Urothelium cell line (cell line): Measurements from ENCODE around the gene TOGARAM1.
A peak's percentile ranks its signal among the peaks of the same experiment; 100 is the strongest.

Source experiments
- DNase-seq: peaks from one replicate; pipeline ENCODE4 v3.0.0; 2011; ENCODE audit warnings: low spot score, mixed read lengths
- FAIRE-seq: peaks from 2 replicates; lab custom pipeline; 2011; peaks lifted over from hg19 to GRCh38; lab: Jason Lieb, UNC

Gene TOGARAM1

DNA sequence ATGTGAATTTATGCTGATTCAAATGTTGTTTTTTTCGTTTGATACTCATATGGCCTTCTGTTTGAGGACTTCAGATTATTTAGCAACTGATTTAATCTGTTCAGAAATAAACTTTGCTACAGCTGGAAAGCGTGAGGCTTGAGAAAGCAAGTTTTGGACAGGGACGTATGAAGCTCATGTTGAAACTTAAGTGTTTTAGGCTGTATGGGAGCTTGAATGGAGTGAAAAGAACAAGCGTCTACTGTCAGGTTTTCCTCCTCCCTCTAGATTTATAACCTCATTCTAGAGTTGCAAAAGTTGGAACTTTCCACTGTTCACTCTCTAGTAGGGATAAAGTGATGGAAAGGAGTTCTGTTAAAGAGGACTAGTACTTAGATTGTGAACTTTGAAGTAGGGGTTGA, 123.0 kb downstream of the TOGARAM1 start:
- FAIRE-seq, result no peak
- no peak for DNase-seq

DNA sequence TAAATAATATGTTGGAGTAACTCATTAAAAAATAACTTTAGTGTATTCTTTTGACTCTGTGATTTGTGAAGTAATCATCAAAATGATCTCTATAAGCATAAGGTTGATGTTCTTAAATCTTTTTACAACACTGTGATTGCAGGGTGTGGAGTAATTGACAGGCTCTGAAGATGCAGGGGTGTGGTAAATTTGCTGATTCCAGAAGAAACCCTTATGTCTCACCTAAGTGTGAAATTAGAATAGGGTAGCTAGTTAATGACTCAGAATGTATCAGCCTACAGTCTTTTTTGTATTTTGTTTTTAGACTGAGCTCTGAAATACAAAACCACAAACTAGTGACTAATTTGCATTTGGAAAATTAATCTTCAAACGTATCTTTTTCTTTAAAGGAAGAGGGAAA, 127.8 kb downstream of the TOGARAM1 start:
- DNase-seq (no peak), FAIRE-seq (no peak)

- no peak for FAIRE-seq
- no peak for DNase-seq
Observed at GRCh38 chr14:45091710-45092109, 129.7 kb downstream of the TOGARAM1 start.

DNA sequence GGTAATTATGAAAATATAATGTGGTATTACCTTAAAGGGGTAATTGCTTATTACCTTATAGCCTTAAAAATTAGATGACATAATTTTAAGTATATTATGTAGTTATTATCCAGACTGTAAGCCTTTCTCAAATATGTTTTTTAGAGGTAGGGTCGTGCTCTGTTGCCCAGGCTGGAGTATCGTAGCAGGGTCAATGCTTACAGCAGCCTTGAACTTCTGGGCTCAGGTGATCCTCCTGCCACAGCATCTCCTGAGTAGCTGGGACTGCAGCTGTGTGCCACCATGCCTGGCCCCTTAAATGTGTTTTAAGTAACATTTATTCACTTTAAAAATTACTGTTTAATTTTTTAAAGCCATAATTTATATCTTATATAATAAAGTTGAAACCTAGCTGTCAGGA, 132.3 kb downstream of the TOGARAM1 start:
- no peak for FAIRE-seq
- no peak for DNase-seq

GRCh38 chr14:45095143-45095542, 133.2 kb downstream of the TOGARAM1 start:
- FAIRE-seq (no peak), DNase-seq (no peak)

GRCh38 chr14:45096218-45096617, 134.2 kb downstream of the TOGARAM1 start:
- DNase-seq (no peak), FAIRE-seq (peak; percentile 5)

DNA sequence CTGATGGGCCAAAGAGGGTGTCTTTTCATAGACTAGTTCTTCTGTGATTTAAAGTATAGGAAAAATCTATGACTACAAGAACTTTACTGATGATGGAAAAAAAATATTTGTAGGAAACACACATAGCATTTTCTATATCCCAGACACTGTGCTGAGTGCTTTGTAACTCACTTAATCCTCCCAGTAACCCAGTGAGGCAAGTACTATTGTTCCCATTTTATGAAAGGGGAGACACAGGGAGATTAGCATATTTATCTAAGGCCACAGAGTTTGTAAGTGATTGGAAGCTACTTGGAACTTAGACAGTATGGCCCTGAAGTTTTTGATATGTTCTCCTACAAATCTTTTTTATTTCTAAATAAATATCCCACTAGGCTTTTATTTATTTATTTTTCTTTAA, 141.8 kb downstream of the TOGARAM1 start:
- no peak for DNase-seq
- no peak for FAIRE-seq

DNA sequence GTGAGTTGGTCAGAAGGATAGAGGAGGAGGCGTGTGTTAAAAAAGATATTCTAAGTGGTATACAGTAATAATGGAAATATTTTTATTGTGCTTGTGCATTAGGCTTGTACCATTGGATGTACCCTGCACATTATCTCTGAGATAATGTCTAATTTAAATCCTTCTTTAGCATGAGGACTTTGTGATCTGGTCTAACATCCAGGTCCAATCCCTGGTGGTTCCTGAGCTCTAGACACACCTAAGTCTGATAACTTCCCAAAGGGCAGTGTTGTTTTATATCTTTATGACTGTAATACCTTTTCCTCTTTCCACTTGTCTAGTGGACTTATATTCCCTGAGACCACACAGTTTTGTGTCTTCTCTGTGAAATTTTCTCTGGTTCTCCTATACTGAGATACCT, 142.6 kb downstream of the TOGARAM1 start:
- DNase-seq, result no peak
- no peak for FAIRE-seq

DNA sequence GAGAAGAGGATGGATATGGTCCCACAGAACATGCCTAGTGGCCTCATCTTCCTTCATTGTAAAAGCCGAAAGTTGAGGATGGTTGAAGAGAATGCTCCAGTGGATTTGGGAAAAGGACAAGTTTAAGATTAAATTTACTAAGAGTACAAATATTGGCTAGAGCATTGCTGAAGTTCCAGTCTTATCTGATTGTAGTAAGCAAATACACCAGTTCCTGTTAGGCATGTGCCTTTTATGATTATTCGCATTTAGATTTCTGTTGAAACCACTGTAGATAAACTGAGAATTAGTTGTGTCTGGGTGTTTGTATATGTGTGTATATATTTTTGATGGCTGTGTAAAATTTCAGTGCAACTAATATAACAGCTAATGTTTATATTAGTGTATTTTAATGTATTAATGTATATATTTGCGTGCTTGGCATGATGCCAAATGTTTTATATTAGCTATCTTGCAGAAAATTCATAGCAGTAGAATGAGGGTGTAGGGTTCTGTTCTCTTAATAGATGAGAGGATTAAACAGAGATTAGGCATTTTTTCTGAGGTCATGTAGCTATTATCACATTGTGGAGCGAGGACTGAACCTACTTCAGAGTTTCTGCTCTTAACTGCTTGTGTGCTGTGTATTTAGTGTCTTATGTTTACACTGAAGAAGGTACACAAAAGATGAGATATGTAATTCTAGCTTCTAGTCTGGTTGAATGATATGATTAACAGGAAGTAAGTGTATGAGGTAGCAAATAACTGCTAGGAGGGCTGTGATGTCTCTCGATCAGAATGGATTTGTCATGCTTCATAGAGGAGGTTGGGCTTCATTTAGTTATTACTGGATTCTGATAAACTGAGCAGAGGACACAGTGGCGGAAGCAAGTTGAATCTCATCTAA, 151.1 kb downstream of the TOGARAM1 start:
- DNase-seq (no peak), FAIRE-seq (peak; percentile 84)

- DNase-seq (no peak), FAIRE-seq (no peak)
Observed at GRCh38 chr14:45114327-45114726, 152.3 kb downstream of the TOGARAM1 start.

DNA sequence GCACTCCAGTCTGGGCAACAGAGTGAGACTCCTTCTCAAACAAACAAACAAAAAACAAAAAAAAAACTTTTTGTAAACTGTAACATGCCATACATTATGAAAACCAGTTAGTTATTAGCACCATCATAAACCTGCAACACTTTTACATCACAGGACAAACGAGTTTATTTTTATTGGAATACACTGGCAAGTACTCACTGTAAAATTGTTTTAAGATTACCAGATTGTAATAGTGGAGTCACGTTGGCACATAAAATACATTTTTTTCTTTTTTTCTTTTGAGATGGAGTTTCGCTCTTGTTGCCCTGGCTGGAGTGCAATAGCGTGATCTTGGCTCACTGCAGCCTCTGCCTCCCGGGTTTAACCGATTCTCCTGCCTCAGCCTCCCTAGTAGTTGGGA, 156.6 kb downstream of the TOGARAM1 start:
- no peak for FAIRE-seq

GRCh38 chr14:45120096-45120495, 158.1 kb downstream of the TOGARAM1 start:
- DNase-seq (no peak), FAIRE-seq (no peak)

More for the DNA sequence above, 156.6 kb downstream of the TOGARAM1 start:
- no peak for DNase-seq

- FAIRE-seq, result no peak
- no peak for DNase-seq
Observed at GRCh38 chr14:45123271-45123670, 161.3 kb downstream of the TOGARAM1 start.
